HT-29 (cell line): Measurements from ENCODE around the gene WASF2. TPM values are rescaled to one million over a fixed set of nuclear protein-coding genes. Genes with fewer than 3 reads are reported as not detected.
"Not testable (repeated sequence)": the region's sequence is repeated elsewhere in the genome, so short reads cannot be mapped to it uniquely, and the experiment has no call there.

Source experiments
- DNase-seq: peaks from one replicate; pipeline ENCODE4 v3.0.0-alpha.2; 2015; ENCODE audit warnings: low spot score
- total RNA-seq: library from RNA; depleted of rRNA; stranded (reverse); fragments of >200 nt; shearing (Covaris generic); gene quantifications from 2 replicates; pipeline ENCODE4 v1.2.3, GENCODE V29; 2014

The WASF2 gene
- total RNA-seq, 1 experiment from 2014 or later: 23.9 TPM

DNA sequence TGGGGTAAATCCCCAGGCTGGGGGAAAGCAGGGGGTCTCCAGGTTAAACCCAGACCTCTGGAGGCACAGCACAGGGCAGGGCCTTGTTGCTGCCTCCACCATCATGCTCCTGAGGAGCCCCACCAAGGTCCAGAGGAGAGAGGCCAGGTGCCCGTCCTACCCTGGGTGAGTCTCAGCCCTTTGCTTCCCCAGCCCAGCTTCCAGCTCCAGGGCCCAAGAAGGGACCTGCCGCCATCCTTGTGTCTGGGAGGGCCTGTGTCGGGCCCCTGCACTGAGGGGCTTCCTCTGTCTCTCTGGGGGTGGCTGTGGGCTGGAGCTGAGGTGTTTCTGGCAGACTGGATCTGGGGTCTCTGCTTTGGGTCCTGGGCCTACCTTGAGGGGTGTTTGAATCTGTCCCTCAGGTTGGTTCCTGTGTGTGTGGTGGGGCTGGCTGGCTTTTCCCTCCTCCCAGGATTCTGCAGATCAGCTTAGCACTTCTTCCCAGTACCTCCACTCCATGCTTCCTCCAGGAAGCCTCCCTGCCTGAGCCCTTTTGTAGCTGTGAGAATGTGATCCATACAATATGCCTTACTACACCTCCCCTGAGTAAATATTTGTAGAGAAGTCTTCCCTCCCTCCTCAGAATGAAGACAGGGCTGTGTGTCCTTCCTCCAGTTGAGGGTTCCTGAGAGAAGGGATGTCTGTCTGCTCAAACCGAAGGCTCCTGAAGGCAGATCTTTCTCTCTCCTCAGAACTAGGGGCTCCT, 91.4 kb downstream of the WASF2 start:
- no peak for DNase-seq

DNA sequence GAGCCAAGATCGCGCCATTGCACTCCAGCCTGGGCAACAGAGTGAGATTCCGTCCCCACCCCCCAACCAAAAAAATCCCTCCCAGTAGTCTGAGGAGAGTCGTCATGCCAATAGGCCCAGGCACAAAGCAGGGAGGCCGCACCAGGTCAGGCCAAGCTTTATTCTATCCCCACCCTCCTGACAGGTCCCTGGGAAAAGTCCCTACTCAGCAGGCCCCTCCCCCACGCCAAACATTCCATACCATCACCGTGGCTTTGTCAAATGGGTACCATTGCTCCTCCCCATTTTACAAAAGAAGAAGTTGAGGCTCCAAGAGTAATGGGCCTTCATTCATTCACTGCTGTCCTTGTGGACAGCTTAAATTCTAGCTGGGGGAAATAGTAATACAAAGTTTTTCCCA, 92.2 kb downstream of the WASF2 start:
- no peak for DNase-seq

DNA sequence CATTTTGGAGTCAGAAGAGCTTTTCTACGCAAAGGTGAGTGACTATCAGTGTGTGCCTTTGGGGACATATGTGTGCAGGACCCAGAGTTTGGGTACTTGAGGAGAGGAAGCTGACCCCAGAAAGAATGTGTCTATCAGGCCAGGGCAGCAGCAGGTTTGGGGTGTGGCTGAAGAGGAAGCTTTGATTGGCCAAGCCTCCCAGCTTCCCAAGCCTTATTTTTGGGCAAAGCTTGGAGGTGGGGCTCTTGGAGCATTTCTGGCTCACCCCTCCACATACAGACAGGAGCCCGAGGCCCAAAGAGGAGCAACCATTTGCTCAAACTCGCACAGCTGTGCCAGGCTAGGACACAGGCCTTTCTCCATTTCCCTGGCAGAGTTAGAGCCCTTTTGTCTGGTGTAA, 92.9 kb downstream of the WASF2 start:
- no peak for DNase-seq

DNA sequence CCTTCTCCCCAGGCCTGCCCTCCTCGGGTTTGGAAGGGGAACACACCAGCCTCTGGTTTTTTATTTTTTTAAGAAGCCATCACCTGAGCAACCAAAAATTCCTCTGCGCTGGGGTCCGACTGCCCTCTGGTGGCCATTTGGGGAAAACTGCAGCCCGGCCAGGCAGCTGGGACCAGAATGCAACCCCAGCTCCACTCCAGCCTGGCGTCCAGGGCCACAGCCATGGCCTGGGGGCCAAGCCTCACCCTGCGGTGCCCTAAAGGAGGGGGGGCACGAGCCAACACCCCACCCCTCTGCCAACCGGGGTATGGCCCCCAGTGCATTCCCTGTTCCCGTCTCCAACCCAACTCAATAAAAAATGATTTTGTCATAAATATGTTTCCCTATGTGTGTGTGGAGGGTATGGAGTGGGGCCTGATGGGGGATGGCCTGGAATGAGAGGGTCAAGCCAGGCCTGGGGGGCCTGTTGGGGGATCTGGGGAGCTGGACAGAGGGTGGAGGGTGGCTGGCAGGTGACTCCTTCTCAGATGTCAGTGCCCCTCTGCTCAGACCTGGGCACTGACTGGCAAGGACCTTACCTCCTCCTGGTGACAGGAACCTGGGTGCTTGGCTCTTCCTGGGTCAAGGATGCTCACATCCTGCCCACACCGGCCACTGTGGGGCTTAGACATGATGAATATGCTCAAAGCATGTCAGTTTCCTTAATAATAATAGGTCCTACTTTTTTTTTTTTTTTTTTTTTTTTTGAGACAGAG, 94.3 kb downstream of the WASF2 start:
- DNase-seq: peak; percentile 85

DNA sequence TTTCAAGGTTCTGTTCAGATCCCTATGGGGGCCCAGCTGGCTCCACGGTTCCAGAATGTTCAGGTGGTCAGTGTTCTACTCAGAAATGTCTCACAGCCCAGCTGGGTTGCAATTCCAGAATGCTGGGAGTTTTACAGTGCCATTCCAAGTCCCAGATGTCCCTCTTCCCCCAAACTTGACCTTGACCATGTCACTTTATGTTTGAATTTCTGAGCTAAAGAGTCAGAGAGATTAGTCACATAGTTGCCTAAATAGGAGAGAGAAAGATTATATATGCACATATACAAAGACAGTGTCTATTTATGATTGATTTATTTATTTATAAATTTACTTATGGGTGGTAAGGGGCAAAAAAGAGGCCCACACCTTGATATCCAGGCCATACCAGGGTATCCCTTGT, 95.0 kb downstream of the WASF2 start:
- DNase-seq: no peak

DNA sequence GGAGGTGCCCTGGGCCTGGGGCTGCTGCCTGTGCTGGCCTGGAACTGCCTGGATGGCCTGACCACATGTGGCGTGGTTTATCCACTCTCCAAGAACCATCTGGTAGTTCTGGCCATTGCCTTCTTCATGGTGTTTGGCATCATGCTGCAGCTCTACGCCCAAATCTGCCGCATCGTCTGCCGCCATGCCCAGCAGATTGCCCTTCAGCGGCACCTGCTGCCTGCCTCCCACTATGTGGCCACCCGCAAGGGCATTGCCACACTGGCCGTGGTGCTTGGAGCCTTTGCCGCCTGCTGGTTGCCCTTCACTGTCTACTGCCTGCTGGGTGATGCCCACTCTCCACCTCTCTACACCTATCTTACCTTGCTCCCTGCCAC, 95.7 kb downstream of the WASF2 start:
- no peak for DNase-seq

DNA sequence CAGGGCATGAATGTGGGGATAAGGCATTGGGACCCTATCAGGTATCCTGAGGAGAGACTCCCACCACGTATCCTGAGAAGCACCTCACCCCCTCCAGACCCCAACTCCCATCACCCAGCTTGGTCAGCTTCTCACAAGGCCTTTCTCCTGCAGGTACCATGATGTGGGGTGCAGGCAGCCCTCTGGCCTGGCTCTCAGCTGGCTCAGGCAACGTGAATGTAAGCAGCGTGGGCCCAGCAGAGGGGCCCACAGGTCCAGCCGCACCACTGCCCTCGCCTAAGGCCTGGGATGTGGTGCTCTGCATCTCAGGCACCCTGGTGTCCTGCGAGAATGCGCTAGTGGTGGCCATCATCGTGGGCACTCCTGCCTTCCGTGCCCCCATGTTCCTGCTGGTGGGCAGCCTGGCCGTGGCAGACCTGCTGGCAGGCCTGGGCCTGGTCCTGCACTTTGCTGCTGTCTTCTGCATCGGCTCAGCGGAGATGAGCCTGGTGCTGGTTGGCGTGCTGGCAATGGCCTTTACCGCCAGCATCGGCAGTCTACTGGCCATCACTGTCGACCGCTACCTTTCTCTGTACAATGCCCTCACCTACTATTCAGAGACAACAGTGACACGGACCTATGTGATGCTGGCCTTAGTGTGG, 96.2 kb downstream of the WASF2 start:
- DNase-seq: no peak

DNA sequence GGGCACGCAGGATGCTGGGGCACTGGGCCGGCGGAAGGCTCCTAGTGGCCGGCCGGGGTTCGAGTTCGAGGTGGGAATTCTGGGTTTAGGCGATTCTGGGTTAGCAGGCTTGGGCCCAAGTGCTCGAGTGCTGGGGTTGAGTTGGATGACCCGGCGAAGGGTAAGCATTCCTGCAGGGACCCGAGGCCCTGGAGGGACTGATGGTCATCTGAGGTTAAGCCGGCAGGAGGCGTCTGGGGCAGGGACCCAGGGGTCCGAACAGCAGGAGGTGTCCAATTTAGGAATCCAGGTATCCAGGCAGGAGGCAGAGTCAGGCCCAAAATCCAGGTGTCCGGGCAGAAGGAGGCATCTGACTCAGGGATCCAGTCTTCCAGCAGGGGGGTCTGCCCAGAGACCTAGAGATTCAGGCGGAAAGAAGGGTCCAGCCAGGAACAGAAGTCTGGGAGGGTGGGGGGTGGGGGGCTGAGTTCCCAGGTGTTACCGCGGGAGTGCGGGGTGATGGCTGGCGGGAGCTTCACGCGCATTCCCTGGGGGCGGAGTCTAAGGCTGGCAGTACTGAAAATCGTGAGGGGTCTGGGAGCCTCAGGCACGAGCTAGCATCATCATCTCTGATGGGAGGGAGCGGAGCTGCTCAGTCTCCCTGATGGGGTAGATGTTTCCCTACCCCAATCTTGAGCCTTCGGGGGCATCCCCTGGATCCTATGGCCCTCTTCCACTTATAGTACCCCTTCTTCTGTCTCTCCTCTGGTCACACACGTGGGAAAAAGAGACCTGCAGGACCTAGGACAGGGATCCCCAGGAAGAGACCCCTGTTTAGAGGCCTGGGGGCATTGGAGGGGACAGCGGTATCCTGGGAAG, 97.0 kb downstream of the WASF2 start:
- peak; percentile 41 for DNase-seq

DNA sequence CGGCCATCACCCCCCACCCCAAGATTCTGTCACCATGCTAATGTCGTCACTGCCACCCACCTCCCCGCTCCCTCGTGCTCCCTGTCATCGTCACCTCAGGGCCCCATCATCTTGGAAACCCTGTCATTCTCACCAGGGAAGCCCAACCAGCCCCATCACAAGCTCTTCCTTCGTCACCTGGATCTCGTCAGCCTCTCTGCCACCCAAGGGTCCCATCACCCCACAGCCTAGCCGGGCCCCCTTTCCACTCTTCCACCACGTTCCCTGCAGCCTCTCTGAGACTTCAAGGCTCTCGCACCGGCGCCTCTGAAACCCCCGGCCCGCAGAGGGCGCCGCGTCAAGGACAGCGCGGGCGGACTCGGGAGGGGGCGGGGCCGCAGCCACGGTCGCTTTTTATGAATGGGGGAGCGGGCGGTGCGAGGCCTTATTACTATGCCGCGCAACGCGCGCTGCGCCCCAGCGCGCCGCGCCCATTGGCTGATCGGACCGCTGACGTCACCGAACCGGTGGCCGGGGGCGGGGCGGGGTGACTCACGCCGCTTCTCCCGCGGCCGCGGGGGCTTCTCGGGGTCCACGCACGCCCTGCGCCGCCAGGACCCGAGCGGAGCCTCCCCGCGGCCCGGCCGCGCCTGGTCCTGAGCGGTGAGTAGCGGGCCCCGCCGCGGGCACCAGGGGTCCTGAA, 97.7 kb downstream of the WASF2 start, which contains the start of gene GPR3:
GPR3 (plus strand) TSS at position 527 of the 682 bp plus-strand sequence. CDS start 1,177 bp downstream, outside the sequence.
- DNase-seq: peak; percentile 93

DNA sequence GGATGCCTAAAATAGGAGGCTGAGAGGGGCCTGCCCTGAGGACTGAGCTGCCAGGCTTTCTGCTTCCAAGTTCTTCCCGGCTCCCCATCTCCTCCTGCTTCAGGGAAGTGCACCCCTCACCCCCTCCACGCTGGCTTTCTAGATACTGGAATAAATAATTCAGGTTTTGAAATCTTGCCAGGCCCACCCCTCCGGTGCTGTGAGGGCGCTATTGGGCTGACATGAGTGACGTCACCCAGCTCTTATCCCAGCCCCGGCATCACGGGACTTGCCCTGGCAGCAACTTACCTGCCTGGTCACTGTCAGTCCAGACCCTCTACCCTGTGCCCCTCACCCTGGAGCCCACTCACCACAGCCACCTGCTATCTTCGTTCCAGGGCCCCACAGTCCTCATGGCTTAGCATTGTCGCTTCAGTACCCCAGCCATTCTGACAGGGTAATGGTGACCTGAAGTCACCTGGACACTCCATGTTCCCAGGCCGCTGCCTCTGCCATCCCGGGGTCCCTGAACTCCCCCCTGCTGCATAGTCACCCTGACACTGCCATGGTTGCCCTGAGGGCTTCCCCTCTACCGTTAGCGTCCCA, 98.4 kb downstream of the WASF2 start:
- DNase-seq: peak; percentile 64

DNA sequence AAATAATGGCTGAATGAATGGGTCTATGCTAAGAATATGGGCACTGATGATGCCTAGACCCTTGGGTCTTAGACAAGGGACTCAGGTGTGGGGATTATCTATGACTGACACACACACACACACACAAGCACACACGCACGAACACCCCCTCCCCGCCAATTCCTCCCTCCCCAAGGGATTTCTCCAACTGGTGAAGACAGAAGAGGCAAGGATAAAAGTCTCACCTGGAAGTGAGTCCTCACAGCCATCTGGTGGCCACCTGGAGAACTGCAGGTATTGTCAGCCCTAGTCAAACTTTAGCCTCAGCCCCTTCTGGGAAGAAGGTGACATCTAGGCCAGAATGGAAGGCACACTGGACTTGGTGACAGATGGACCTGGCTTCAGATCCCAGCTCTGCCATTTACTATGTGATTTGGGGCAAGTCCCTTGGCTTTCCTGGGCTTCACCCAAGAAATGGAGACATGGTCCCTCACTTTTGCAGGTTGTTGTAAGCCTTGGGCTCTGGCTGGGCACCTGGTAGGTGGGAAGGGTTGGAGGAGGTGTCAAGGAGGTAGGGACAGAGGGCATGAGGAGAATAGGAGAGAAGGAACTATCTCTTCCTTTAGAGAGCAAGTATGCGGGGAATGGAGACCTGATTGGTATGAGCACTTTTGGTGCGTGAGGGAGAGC, 101.5 kb downstream of the WASF2 start:
- peak; percentile 90 for DNase-seq

DNA sequence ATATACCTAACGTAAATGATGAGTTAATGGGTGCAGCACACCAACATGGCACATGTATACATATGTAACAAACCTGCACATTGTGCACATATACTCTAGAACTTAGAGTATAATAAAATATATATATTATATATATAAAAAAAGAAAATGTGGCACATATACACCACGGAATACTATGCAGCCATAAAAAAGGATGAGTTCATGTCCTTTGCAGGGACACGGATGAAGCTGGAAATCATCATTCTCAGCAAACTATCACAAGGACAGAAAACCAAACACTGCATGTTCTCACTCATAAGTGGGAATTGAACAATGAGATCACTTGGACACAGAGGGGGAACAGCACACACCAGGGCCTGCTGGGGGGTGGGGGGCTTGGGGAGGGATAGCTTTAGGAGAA, 105.2 kb downstream of the WASF2 start:
- not testable (repeated sequence) for DNase-seq

DNA sequence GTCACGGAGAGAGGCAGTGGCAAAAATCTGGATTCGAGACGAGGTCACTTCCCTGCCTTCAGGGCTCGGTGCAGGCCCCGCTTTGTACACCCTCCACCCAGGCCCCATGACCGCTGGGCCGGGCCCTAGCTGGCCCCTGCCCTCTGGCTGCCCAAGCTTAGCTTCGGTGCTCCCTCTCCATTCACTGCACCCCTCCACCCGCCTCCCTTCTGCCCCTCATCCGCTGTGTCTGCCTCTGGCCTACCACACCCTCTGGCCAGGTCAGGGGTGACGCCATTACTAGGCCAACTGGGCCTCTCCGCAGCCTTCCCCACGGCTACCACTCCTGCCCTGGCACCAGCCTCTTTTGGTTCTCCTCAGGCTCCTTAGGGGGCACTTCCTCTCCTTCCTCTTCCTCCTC, 106.3 kb downstream of the WASF2 start:
- no peak for DNase-seq

DNA sequence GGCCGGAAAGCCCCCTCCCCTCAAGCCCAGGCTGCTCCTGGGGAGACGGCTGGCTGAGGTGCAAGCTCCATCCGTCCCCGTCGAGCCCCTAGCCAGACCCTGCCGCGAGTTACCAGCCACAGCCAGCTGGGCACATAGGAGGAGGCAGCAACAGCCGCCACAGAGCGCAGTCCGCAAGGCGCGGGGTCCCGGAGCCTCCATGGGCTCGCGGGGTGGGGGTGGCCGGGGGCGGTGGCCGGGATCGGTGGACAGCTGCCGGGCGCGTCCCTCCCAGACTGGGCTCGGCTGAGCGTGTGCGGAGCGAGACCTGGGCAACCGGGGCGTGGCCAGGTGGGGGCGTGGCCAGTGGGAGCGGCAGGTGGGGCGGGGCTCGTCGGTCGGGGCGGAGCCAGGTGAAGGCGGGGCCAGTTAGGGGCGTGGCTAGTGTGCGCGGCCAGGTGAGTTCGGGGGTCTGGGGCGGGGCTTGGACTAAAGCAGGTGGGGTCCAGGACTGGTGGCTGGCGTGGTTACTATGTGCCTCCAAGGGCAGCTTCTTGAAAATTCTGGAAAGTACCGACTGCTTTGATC, 106.8 kb downstream of the WASF2 start, which contains the start of gene CD164L2:
CD164L2 (minus strand) TSS at position 295 of the 567 bp plus-strand sequence; CDS start at position 201, 94 bp downstream.
- peak; percentile 65 for DNase-seq

DNA sequence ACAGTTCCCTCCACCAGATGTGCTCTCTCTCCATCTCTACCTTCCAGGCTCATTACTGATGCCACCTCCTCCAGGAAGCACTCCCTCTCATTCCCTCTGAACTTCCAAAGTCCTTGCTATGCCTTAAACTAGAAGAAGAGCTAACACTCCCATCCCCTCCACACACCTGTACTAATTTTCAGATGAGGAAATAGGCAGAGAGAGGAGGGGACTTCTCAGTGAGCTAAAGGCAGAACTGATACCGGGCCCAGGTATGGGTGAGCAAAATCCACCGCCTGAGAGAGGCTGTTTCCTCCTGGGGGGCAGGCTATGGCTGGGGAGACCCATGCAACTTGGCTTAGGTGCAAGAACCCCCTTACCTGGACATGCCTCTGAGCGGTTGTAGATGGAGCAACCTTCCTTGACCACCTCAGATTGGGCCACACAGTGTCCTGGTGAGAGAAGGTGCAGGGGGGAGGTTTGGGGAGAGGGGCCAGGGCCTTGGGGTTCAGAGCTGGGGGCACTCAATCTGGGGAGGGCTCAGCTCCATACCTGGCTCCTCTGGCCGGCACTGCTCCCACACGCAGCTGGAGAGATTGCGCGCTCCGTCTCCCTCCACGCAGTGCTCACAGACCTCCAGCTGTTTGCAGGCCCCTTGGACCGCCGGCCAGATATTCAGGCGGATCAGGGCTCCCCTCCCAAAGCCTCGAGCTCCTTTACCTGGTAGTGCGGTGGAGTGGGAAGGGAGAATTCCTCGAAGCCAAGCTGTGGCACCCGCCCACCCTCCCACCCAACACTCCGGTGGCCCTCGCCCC, 107.8 kb downstream of the WASF2 start:
- no peak for DNase-seq

DNA sequence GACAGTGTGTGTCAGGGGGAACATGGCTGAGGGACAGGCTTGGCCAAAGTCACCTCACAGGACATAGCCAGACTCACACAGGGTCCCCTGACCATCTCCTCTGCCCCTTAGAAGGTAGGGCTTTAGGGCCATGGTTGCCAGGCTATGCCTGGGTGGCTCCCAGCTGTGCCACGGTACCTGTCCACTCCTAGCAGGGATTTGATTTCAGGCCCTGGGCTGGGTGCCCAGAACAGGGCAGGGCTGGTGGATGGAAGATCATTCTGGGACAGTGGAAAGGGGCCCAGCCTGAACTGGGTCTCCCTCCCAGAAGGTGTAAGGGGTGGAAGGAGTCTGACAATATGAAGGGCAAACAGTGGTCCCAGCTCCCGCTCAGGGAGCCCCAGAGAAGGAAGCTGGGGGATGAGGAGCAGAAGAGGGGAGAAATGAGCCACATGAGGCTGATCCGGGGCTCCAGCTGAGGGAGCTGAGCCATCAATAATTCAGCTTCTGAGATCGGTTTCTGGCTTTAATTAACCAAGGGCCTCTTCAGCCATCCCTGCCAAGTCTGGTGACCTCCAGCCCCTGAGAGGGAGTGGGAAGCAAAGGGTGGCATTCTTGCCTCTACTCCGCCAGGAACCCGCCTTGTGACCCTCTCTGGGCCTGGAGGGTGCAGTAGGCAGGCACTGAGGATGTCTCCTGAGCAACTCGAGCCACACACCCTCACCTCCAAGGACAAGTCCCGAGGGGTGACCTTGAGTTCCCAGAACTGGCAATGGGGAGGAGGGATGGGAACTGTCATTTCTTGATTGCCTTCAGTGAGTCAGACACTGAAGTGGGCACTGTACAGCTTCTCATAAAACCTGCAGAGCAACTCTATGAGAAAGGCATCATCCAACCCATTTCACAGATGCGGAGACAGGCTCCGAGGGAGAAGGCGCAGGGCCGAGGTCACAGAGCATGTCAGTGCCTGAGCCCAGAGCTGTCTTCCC, 108.9 kb downstream of the WASF2 start:
- DNase-seq: no peak

DNA sequence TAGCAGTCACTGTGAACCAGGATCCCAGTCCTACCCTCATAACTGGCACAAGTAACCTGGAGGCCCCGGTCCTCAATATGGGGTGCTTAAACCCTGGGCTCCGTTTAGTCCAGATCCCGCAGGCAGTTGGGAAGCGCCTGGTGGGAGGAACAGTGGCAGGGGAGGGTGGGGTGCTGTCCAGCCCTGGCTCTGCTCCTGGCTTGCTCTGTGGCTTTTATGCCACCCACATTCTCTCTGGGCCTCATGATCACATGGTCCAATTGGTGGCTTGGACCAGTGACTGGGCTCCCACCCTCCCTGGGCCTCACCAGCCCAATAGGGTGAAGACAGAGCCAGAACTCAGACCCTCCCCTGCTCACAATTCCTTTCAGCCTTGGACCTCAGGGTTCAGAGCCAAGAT, 109.7 kb downstream of the WASF2 start:
- DNase-seq: no peak
